ENCODE measurements around the gene NACC2. TPM values are rescaled to one million over a fixed set of nuclear protein-coding genes. Genes with fewer than 3 reads are reported as not detected.

The NACC2 gene
- total RNA-seq, 1 donor from 2014 or later: 3.9 TPM

DNA sequence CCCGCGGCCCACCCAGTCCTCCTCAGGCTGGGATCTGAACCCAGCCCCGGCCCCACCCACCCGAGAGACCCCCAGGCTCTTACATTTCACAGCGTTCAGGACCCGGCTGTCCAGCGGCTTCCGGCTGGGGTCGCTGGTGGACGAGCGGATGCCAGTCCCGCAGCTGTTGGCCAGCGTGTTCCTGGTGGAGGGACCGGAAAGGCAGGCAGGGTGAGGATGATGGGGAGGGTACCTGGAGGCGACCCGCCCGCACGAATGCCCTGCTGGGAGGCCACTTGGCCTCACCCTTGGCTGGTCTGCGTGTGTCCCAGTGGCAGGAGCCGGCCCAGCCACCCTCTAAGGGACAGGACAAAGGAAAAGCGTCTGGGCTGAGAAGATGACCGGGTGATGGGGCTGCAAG is 82.0 kb downstream of the NACC2 start:
- H3K9me3 Mint-ChIP-seq (ENCODE audit: unreplicated experiment): peaks cover 2% of the 10 kb centered on the region
- peaks cover 13% of the 10 kb centered on the region for H3K4me1 Mint-ChIP-seq (ENCODE audit: low read depth, unreplicated experiment)
- H3K4me3 Mint-ChIP-seq (ENCODE audit: unreplicated experiment): no peak overlapping the region
- no peak overlapping the region for H3K27ac Mint-ChIP-seq (ENCODE audit: unreplicated experiment)
- peaks cover 2% of the 10 kb centered on the region for H3K27me3 Mint-ChIP-seq (ENCODE audit: unreplicated experiment)
- no peak for TF ChIP-seq CTCF (IDR thresholded peaks at IDR 0.05; ENCODE audit: partially characterized antibody, unreplicated experiment)
- peak; percentile 21 for DNase-seq
- no peaks in the 10 kb centered on the region for H3K36me3 Mint-ChIP-seq (ENCODE audit: unreplicated experiment)

DNA sequence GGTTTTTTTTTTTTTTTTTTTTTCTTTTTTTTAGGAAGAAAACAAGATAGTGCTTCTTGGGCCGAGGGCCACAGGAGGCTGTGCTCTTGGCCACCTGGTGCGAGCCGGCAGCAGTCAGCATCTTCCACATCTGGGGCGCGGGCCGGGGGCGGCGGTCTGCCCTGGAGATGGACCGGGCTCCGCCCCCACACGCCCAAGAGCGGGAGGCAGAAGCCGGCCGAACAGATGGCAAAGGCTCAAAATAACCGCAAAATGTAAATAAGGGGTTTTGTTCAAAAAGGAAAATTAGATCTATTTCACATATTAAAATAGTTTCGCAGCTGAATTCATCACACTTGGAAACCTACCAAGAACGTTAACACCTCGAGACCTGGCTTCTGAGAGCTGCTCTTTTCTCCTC is 82.4 kb downstream of the NACC2 start:
- Mint-ChIP-seq H3K4me1 (ENCODE audit: low read depth, unreplicated experiment) (peaks cover 17% of the 10 kb centered on the region), H3K4me3 (ENCODE audit: unreplicated experiment) (no peak overlapping the region), H3K27me3 (ENCODE audit: unreplicated experiment) (peaks cover 2% of the 10 kb centered on the region), H3K27ac (ENCODE audit: unreplicated experiment) (no peak overlapping the region), H3K36me3 (ENCODE audit: unreplicated experiment) (no peaks in the 10 kb centered on the region), H3K9me3 (ENCODE audit: unreplicated experiment) (peaks cover 2% of the 10 kb centered on the region)
- peak; percentile 27 for DNase-seq
- TF ChIP-seq CTCF (IDR thresholded peaks at IDR 0.05; ENCODE audit: partially characterized antibody, unreplicated experiment): no peak

DNA sequence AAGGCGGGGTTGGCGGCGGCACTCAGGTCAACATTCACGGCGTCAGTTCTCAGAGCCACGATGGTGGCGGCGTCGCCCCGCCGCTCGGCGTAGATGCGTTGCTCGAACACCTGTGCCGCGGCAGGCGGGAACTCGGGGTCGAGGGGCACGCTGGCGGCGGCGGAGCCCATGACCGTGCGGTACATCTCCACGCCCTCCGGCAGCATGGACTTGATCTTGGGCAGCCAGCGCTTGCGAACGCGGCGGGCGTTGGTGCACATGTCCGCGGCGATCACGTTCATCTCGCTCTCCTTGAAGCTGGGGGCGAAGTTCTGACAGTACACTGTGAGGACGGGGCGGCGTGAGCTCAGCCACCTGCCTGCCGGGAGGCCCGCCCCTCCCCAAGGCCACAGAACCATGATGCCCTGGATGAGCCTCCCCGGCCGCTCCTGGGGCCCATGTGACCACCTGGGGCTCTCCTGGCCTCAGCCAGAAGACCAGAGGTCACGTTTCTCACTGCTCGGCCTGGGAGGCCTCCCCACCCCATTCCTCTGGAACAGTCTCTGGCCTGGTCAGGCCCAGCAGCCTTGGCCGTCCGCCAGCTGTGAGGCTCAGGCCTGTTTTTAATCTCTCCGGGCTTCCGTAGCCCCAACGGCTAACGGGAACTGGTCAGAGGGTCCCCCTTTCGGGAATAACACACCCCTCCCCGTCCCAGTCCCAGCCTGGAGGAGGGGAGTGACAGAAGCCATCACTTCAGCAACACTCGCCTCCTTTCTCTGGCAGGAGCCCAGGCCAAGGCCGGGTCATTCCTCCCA is 83.2 kb downstream of the NACC2 start:
- no peak overlapping the region for H3K27ac Mint-ChIP-seq (ENCODE audit: unreplicated experiment)
- no peak for TF ChIP-seq CTCF (IDR thresholded peaks at IDR 0.05; ENCODE audit: partially characterized antibody, unreplicated experiment)
- no peaks in the 10 kb centered on the region for H3K36me3 Mint-ChIP-seq (ENCODE audit: unreplicated experiment)
- H3K27me3 Mint-ChIP-seq (ENCODE audit: unreplicated experiment): peaks cover 5% of the 10 kb centered on the region
- H3K4me1 Mint-ChIP-seq (ENCODE audit: low read depth, unreplicated experiment): peaks cover 24% of the 10 kb centered on the region
- peaks cover 8% of the 10 kb centered on the region for H3K9me3 Mint-ChIP-seq (ENCODE audit: unreplicated experiment)
- DNase-seq: peak; percentile 37
- H3K4me3 Mint-ChIP-seq (ENCODE audit: unreplicated experiment): peak overlapping the region; percentile 34

DNA sequence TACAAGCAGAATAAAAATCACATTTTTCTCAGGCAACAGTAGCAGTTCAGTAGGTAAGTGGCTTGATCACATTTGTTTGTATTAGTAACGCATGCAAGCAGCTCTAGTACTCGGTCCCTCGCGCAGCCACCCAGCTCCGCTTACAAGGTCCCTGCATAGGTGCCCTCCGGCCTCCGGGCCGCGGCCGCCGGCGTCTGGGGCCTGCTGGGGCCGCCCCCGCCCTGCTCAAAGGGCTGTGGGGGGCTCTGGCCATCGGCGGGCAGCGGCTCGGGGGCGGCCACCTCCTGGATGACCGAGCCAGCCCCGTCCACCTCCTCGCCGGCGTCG is 83.8 kb downstream of the NACC2 start:
- H3K4me3 Mint-ChIP-seq (ENCODE audit: unreplicated experiment): no peak overlapping the region
- no peaks in the 10 kb centered on the region for H3K36me3 Mint-ChIP-seq (ENCODE audit: unreplicated experiment)
- peaks cover 8% of the 10 kb centered on the region for H3K9me3 Mint-ChIP-seq (ENCODE audit: unreplicated experiment)
- peaks cover 20% of the 10 kb centered on the region for H3K4me1 Mint-ChIP-seq (ENCODE audit: low read depth, unreplicated experiment)
- peaks cover 5% of the 10 kb centered on the region for H3K27me3 Mint-ChIP-seq (ENCODE audit: unreplicated experiment)
- no peak overlapping the region for H3K27ac Mint-ChIP-seq (ENCODE audit: unreplicated experiment)
- TF ChIP-seq CTCF (IDR thresholded peaks at IDR 0.05; ENCODE audit: partially characterized antibody, unreplicated experiment): no peak
- DNase-seq: peak; percentile 13

DNA sequence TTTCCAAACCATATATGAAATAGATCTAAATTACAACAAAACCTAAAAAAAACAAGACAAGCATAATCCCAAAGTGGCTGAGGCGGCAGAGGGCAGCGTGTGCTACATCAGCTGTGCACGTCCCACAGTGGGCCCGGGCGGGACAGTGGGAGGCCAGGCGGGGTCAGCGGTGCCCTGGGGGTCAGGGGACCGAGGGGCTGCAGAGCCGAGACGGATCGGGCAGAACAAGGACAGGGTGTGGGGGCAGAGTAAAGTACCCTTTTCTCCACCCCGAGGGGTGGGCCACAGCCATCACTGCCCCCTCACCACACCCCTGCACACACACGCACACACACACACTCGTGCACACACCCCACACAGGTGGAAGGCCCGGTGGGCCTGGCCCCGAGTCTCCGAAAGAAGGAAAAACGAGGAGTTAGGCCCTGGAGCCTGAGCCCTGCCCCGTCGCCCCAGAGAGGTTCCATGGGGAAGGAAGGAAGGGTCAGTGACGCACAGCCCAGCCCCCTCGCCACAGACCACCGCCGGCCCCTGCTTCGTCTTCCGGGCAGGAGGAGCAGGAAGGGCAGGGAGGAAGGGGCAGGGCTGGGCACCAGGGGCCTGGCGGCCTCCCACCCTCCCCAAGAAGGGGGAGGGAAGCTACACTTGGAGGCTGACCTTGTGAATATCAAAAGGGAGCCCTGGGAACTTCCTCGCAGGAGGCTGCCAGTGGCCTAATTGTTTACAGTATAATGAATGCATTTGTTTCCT is 84.3 kb downstream of the NACC2 start:
- Mint-ChIP-seq H3K27me3 (ENCODE audit: unreplicated experiment) (peaks cover 5% of the 10 kb centered on the region), H3K4me1 (ENCODE audit: low read depth, unreplicated experiment) (peaks cover 20% of the 10 kb centered on the region), H3K27ac (ENCODE audit: unreplicated experiment) (no peak overlapping the region), H3K4me3 (ENCODE audit: unreplicated experiment) (no peak overlapping the region), H3K9me3 (ENCODE audit: unreplicated experiment) (peaks cover 8% of the 10 kb centered on the region), H3K36me3 (ENCODE audit: unreplicated experiment) (no peaks in the 10 kb centered on the region)
- DNase-seq: peak; percentile 22
- TF ChIP-seq CTCF (IDR thresholded peaks at IDR 0.05; ENCODE audit: partially characterized antibody, unreplicated experiment): no peak
